Measurements from ENCODE around the gene CPLX4.
"Not testable (repeated sequence)": the region's sequence is repeated elsewhere in the genome, so short reads cannot be mapped to it uniquely, and the experiment has no call there.

CPLX4 gene

GRCh38 chr18:59268721-59269562, 49.5 kb downstream of the CPLX4 start:
- no peak for DNase-seq

GRCh38 chr18:59268127-59268720, 50.2 kb downstream of the CPLX4 start:
- no peak for DNase-seq

GRCh38 chr18:59267503-59268126, 50.8 kb downstream of the CPLX4 start:
- no peak for DNase-seq

GRCh38 chr18:59266886-59267502, 51.5 kb downstream of the CPLX4 start:
- no peak for DNase-seq

GRCh38 chr18:59266459-59266858, 52.0 kb downstream of the CPLX4 start:
- no peak for DNase-seq

GRCh38 chr18:59265974-59266369, 52.5 kb downstream of the CPLX4 start:
- DNase-seq, result no peak

- no peak for DNase-seq
Observed at GRCh38 chr18:59265246-59265973, 53.0 kb downstream of the CPLX4 start.

GRCh38 chr18:59264651-59265245, 53.7 kb downstream of the CPLX4 start:
- no peak for DNase-seq

GRCh38 chr18:59264121-59264571, 54.3 kb downstream of the CPLX4 start:
- no peak for DNase-seq

GRCh38 chr18:59263661-59264060, 54.8 kb downstream of the CPLX4 start:
- no peak for DNase-seq

GRCh38 chr18:59262243-59262642, 56.2 kb downstream of the CPLX4 start:
- not testable (repeated sequence) for DNase-seq

GRCh38 chr18:59261842-59262241, 56.6 kb downstream of the CPLX4 start:
- DNase-seq, result not testable (repeated sequence)

GRCh38 chr18:59255491-59255890, 63.0 kb downstream of the CPLX4 start:
- DNase-seq, result not testable (repeated sequence)

GRCh38 chr18:59249199-59249774, 69.2 kb downstream of the CPLX4 start:
- DNase-seq, result no peak

GRCh38 chr18:59246796-59247195, 71.7 kb downstream of the CPLX4 start:
- DNase-seq, result no peak

All from cerebellar nuclear complex (tissue), 1 donor.